GM23338 (cell line): ENCODE results near the gene WASHC2C. TPM values are rescaled to one million over a fixed set of nuclear protein-coding genes. Genes with fewer than 3 reads are reported as not detected.
"Not testable (repeated sequence)": the region's sequence is repeated elsewhere in the genome, so short reads cannot be mapped to it uniquely, and the experiment has no call there.

Experiments used
- ATAC-seq: fragments of 200-7000 bp; cut with Tn5 transposase; 3 replicates; pipeline ENCODE4 v1.9.1; 2020
- DNase-seq: peaks from one replicate; pipeline ENCODE4 v3.0.0-alpha.2; 2015; ENCODE audit warnings: low spot score
- H2AFZ ChIP-seq: fragments of 200-600 bp; sonication (generic); 2 replicates; pipeline ENCODE4 v1.8.0; 2016; ENCODE audit warnings: antibody characterized with exemption, mild to moderate bottlenecking, moderate library complexity
- H3F3A ChIP-seq: fragments of 200-600 bp; sonication (generic); replicated peaks from 2 replicates; pipeline ENCODE4 v1.8.0; 2017; ENCODE audit warnings: antibody characterized with exemption, mixed run types, low read depth
- H3K27ac ChIP-seq: fragments of 200-600 bp; sonication (generic); 2 replicates; pipeline ENCODE4 v1.6.1; 2016; ENCODE audit warnings: low read depth
- H3K27me3 ChIP-seq: fragments of 200-600 bp; sonication (generic); 2 replicates; pipeline ENCODE4 v1.8.0; 2016; ENCODE audit warnings: mild to moderate bottlenecking, mixed run types, moderate library complexity; ENCODE audit not compliant: insufficient read depth
- H3K36me3 ChIP-seq: fragments of 200-600 bp; sonication (generic); 2 replicates; pipeline ENCODE4 v1.8.0; 2016; ENCODE audit warnings: mild to moderate bottlenecking; ENCODE audit not compliant: insufficient read depth
- H3K4me1 ChIP-seq: fragments of 200-600 bp; sonication (generic); 2 replicates; pipeline ENCODE4 v1.8.0; 2016; ENCODE audit warnings: mild to moderate bottlenecking, moderate library complexity; ENCODE audit not compliant: insufficient read depth
- H3K4me2 ChIP-seq: fragments of 200-600 bp; sonication (generic); 2 replicates; pipeline ENCODE4 v1.7.1; 2017; ENCODE audit warnings: mixed run types
- H3K4me3 ChIP-seq: fragments of 200-600 bp; sonication (generic); 2 replicates; pipeline ENCODE4 v1.6.1; 2016; ENCODE audit warnings: mixed run types
- H3K79me2 ChIP-seq: fragments of 200-600 bp; sonication (generic); replicated peaks from 2 replicates; pipeline ENCODE4 v1.8.0; 2017; ENCODE audit warnings: mild to moderate bottlenecking; ENCODE audit not compliant: insufficient read depth
- H3K9me2 ChIP-seq: fragments of 200-600 bp; sonication (generic); 2 replicates; pipeline ENCODE4 v1.8.0; 2017; ENCODE audit not compliant: insufficient read depth
- H4K20me1 ChIP-seq: fragments of 200-600 bp; sonication (generic); replicated peaks from 2 replicates; pipeline ENCODE4 v1.8.0; 2017; ENCODE audit warnings: mild to moderate bottlenecking; ENCODE audit not compliant: insufficient read depth
- H3K27ac Mint-ChIP-seq: 2 replicates; pipeline ENCODE4 v1.8.0; 2020; ENCODE audit warnings: inconsistent platforms, mild to moderate bottlenecking, moderate library complexity, mixed read lengths
- H3K27me3 Mint-ChIP-seq: 3 replicates; pipeline ENCODE4 v1.8.0; 2022; ENCODE audit warnings: low read depth, mild to moderate bottlenecking, moderate library complexity, mixed read lengths, inconsistent platforms; ENCODE audit not compliant: insufficient read depth, poor library complexity
- H3K36me3 Mint-ChIP-seq: 3 replicates; pipeline ENCODE4 v1.8.0; 2021; ENCODE audit warnings: low read depth, mild to moderate bottlenecking, inconsistent platforms, moderate library complexity, mixed read lengths
- H3K4me1 Mint-ChIP-seq: 3 replicates; pipeline ENCODE4 v1.8.0; 2020; ENCODE audit warnings: mild to moderate bottlenecking, inconsistent platforms, mixed read lengths
- H3K4me3 Mint-ChIP-seq: 3 replicates; pipeline ENCODE4 v1.8.0; 2021; ENCODE audit warnings: moderate library complexity, mild to moderate bottlenecking, inconsistent platforms, mixed read lengths
- H3K9me3 Mint-ChIP-seq: 3 replicates; pipeline ENCODE4 v1.8.0; 2020; ENCODE audit warnings: moderate library complexity, mild to moderate bottlenecking, inconsistent platforms, mixed read lengths
- CREB1 ChIP-seq: fragments of 250-450 bp; sonication (Bioruptor Pico); IDR thresholded peaks from 2 replicates; pipeline ENCODE4 v1.5.0; 2020; ENCODE audit warnings: low read depth, mild to moderate bottlenecking, moderate library complexity
- ETS1 ChIP-seq: IDR thresholded peaks from 2 replicates; pipeline ENCODE4 v1.6.1; 2016; ENCODE audit warnings: antibody characterized with exemption
- long read RNA-seq: library from polyadenylated mRNA; unstranded; transcript quantifications from one replicate; pipeline ENCODE4 v2.0.0, GENCODE V29; 2020; ENCODE audit not compliant: unreplicated experiment
- polyA plus RNA-seq: library from polyadenylated mRNA; unstranded; fragments of >200 nt; fragmentation: Nextera tagmentation; extraction: Ambion mirVana; gene quantifications from 2 replicates; pipeline ENCODE4 v1.2.1, GENCODE V29; 2016
- total RNA-seq: library from RNA; depleted of rRNA; stranded (reverse); fragments of >200 nt; shearing (Covaris generic); gene quantifications from 2 replicates; pipeline ENCODE4 v1.2.3, GENCODE V29; 2014; rRNA removed

WASHC2C gene
- total RNA-seq = 23.8 and 25.2 TPM in 2 replicates
- 13.5 and 16.2 TPM in 2 replicates for polyA plus RNA-seq
- long read RNA-seq, partial matches to known transcripts = 10 of 16 reads
- long read RNA-seq, other reads (novel, unspliced or antisense) = 6 of 16 reads

GRCh38 chr10:45726703-45727420 lies at the start of gene WASHC2C:
TSS of gene WASHC2C (plus strand) at chr10:45727266. CDS start at chr10:45727318, 52 bp downstream.
- DNase-seq = peak; percentile 83
- not testable (repeated sequence) for H4K20me1 ChIP-seq, H3K79me2 ChIP-seq, H3K36me3 ChIP-seq, H3K27me3 ChIP-seq, H3K9me3 Mint-ChIP-seq, H3K9me2 ChIP-seq, H3K27ac Mint-ChIP-seq, H3K4me1 Mint-ChIP-seq, H3F3A ChIP-seq, H3K36me3 Mint-ChIP-seq, H3K4me1 ChIP-seq, H2AFZ ChIP-seq, H3K27me3 Mint-ChIP-seq
- peak within 1 kb of the TSS; percentile 77 for H3K4me3 Mint-ChIP-seq
- peak within 1 kb of the TSS; percentile 83 for H3K4me3 ChIP-seq
- 0 out of 2 replicates have a peak within 1 kb of the TSS, but pooled peaks have one; percentile 32 for H3K27ac ChIP-seq
- TF ChIP-seq ETS1 (peak; percentile 79), CREB1 (CRISPR knock-in tag) (0 out of 2 replicates have a peak, but pooled peaks have one; percentile 34)
- ATAC-seq = peak; percentile 91
- peak within 1 kb of the TSS; percentile 84 for H3K4me2 ChIP-seq

- not testable (repeated sequence) for H3K27ac Mint-ChIP-seq, H3K4me3 Mint-ChIP-seq, H3K27ac ChIP-seq, H3K4me1 ChIP-seq, H3K9me2 ChIP-seq, DNase-seq, ATAC-seq, H3F3A ChIP-seq, H3K27me3 Mint-ChIP-seq, H3K36me3 Mint-ChIP-seq, H3K27me3 ChIP-seq, H4K20me1 ChIP-seq, H3K4me3 ChIP-seq, H3K79me2 ChIP-seq, H3K36me3 ChIP-seq, H3K4me2 ChIP-seq, H3K4me1 Mint-ChIP-seq, H2AFZ ChIP-seq, H3K9me3 Mint-ChIP-seq
These were observed 48.6 kb upstream of the WASHC2C start for GRCh38 chr10:45678467-45678866.

GRCh38 chr10:45710200-45710796 lies 16.8 kb upstream of the WASHC2C start:
- peak; percentile 50 for ATAC-seq
- H3K4me3 ChIP-seq, H3K36me3 ChIP-seq, H3K9me2 ChIP-seq, H2AFZ ChIP-seq, H3K4me3 Mint-ChIP-seq, H3F3A ChIP-seq, H3K4me2 ChIP-seq, H3K36me3 Mint-ChIP-seq, H3K27me3 ChIP-seq, H4K20me1 ChIP-seq, H3K4me1 ChIP-seq, H3K79me2 ChIP-seq, H3K27ac Mint-ChIP-seq, H3K27me3 Mint-ChIP-seq, H3K9me3 Mint-ChIP-seq, DNase-seq, H3K27ac ChIP-seq, H3K4me1 Mint-ChIP-seq: not testable (repeated sequence)

GRCh38 chr10:45711223-45711622 lies 15.8 kb upstream of the WASHC2C start:
- not testable (repeated sequence) for H3F3A ChIP-seq, H3K27ac Mint-ChIP-seq, H2AFZ ChIP-seq, H3K9me3 Mint-ChIP-seq, H3K79me2 ChIP-seq, H3K4me1 ChIP-seq, H3K9me2 ChIP-seq, H3K36me3 Mint-ChIP-seq, H3K4me3 ChIP-seq, H3K4me1 Mint-ChIP-seq, H3K36me3 ChIP-seq, H3K27me3 ChIP-seq, H3K4me3 Mint-ChIP-seq, H3K27me3 Mint-ChIP-seq, DNase-seq, H4K20me1 ChIP-seq, H3K27ac ChIP-seq, H3K4me2 ChIP-seq, ATAC-seq

- H3K36me3 Mint-ChIP-seq = not testable (repeated sequence)
These were observed 10.0 kb upstream of the WASHC2C start for GRCh38 chr10:45717053-45717452.

GRCh38 chr10:45717642-45718041 lies 9.4 kb upstream of the WASHC2C start:
- not testable (repeated sequence) for H3K27ac Mint-ChIP-seq, H3K4me3 ChIP-seq, H3K79me2 ChIP-seq, H3K27me3 Mint-ChIP-seq, H3F3A ChIP-seq, H2AFZ ChIP-seq, H3K27ac ChIP-seq, H3K4me3 Mint-ChIP-seq, H3K27me3 ChIP-seq, DNase-seq, ATAC-seq, H3K36me3 Mint-ChIP-seq, H3K9me2 ChIP-seq, H4K20me1 ChIP-seq, H3K9me3 Mint-ChIP-seq, H3K36me3 ChIP-seq, H3K4me1 ChIP-seq, H3K4me1 Mint-ChIP-seq, H3K4me2 ChIP-seq

More at GRCh38 chr10:45717053-45717452, 10.0 kb upstream of the WASHC2C start:
- not testable (repeated sequence) for ATAC-seq, H3K27me3 Mint-ChIP-seq, H3K4me1 ChIP-seq, H3K27ac ChIP-seq, H3K36me3 ChIP-seq, H3K4me2 ChIP-seq, H3K27me3 ChIP-seq, H3K4me1 Mint-ChIP-seq, H3K9me2 ChIP-seq, H3K27ac Mint-ChIP-seq, DNase-seq, H3K4me3 ChIP-seq, H2AFZ ChIP-seq, H3F3A ChIP-seq, H4K20me1 ChIP-seq, H3K9me3 Mint-ChIP-seq, H3K79me2 ChIP-seq, H3K4me3 Mint-ChIP-seq
